Keratinocyte (primary cell): ENCODE results near the gene RLBP1. TPM values are rescaled to one million over a fixed set of nuclear protein-coding genes. Genes with fewer than 3 reads are reported as not detected.

Source experiments
- DNase-seq: peaks from one replicate; pipeline ENCODE4 v3.0.0-alpha.2; 2011; ENCODE audit warnings: low read depth, missing footprints, low spot score
- FAIRE-seq: peaks from 2 replicates; lab custom pipeline; 2011; peaks lifted over from hg19 to GRCh38; lab: Jason Lieb, UNC
- H2AFZ ChIP-seq: 2 replicates; pipeline ENCODE4 v1.6.0; 2012; ENCODE audit warnings: low read length, control low read depth, inconsistent platforms; ENCODE audit not compliant: control insufficient read depth
- H3K27ac ChIP-seq: 2 replicates; pipeline ENCODE4 v1.5.1; 2011; ENCODE audit warnings: low read length; ENCODE audit not compliant: control insufficient read depth, insufficient read depth
- H3K27me3 ChIP-seq: 3 replicates; pipeline ENCODE4 v1.6.0; 2011; ENCODE audit warnings: low read length; ENCODE audit not compliant: control insufficient read depth, insufficient read depth; ENCODE audit errors: extremely low read depth
- H3K36me3 ChIP-seq, 2 experiments: 2 replicates in 1 of 2; 3 replicates in 1 of 2; pipeline ENCODE4 v1.5.1; 2011; ENCODE audit warnings: low read length in 2 of 2, mild to moderate bottlenecking in 1 of 2; ENCODE audit not compliant: control insufficient read depth in 2 of 2, insufficient read depth in 2 of 2; ENCODE audit errors: extremely low read depth in 1 of 2
- H3K4me1 ChIP-seq: 3 replicates; pipeline ENCODE4 v1.5.1; 2011; ENCODE audit warnings: low read length; ENCODE audit not compliant: control insufficient read depth, insufficient read depth; ENCODE audit errors: extremely low read depth
- H3K4me2 ChIP-seq: 3 replicates; pipeline ENCODE4 v1.6.0; 2011; ENCODE audit warnings: low read depth, low read length; ENCODE audit not compliant: control insufficient read depth, insufficient read depth; ENCODE audit errors: extremely low read depth
- H3K4me3 ChIP-seq, 3 experiments: fragments of 200-600 bp in 1 of 3; sonication (generic) in 1 of 3; 2 replicates in 2 of 3; 3 replicates in 1 of 3; pipeline ENCODE4 v1.5.1; 2011 to 2016; ENCODE audit warnings: low read length in 3 of 3, mild to moderate bottlenecking in 3 of 3, control low read depth in 2 of 3, inconsistent platforms in 1 of 3, low read depth in 1 of 3, mixed read lengths in 1 of 3, mixed run types in 1 of 3, moderate library complexity in 1 of 3; ENCODE audit not compliant: control insufficient read depth in 2 of 3, insufficient read depth in 2 of 3; ENCODE audit errors: extremely low read depth in 1 of 3
- H3K79me2 ChIP-seq: 2 replicates; pipeline ENCODE4 v1.6.0; 2012; ENCODE audit warnings: low read length; ENCODE audit not compliant: control insufficient read depth, insufficient read depth
- H3K9ac ChIP-seq: 3 replicates; pipeline ENCODE4 v1.6.0; 2011; ENCODE audit warnings: low read length; ENCODE audit not compliant: control insufficient read depth, insufficient read depth; ENCODE audit errors: extremely low read depth
- H3K9me1 ChIP-seq: 3 replicates; pipeline ENCODE4 v1.6.0; 2011; ENCODE audit warnings: low read length; ENCODE audit not compliant: control insufficient read depth, insufficient read depth; ENCODE audit errors: extremely low read depth
- H3K9me3 ChIP-seq: 2 replicates; pipeline ENCODE4 v1.5.1; 2012; ENCODE audit warnings: low read depth, low read length; ENCODE audit not compliant: control insufficient read depth
- H4K20me1 ChIP-seq: 3 replicates; pipeline ENCODE4 v1.6.0; 2011; ENCODE audit warnings: low read length; ENCODE audit not compliant: control insufficient read depth, insufficient read depth; ENCODE audit errors: extremely low read depth
- CTCF ChIP-seq, 3 experiments: IDR thresholded peaks in 1 of 3; conservative IDR thresholded peaks in 1 of 3; optimal IDR thresholded peaks in 1 of 3; 2 replicates in 2 of 3; 3 replicates in 1 of 3; pipeline versions ENCODE3 to v1.5.1; 2011; ENCODE audit warnings: low read length in 3 of 3, mild to moderate bottlenecking in 3 of 3, moderate library complexity in 2 of 3, control low read depth in 1 of 3, inconsistent platforms in 1 of 3; ENCODE audit not compliant: insufficient read depth in 2 of 3; ENCODE audit errors: extremely low read depth in 1 of 3
- EZH2 ChIP-seq: IDR thresholded peaks from one replicate; pipeline ENCODE4 v1.6.1; 2012; ENCODE audit warnings: inconsistent platforms, mild to moderate bottlenecking, low read length, moderate library complexity
- dilution Hi-C: fragments of 300-500 bp; cut with MboI; formaldehyde crosslinking; loops from one replicate; pipeline ENCODE4 v1.7.0; 2020; ENCODE audit warnings: low sequenced_read_pairs; ENCODE audit not compliant: extremely low pct_ligation_motif_present
- polyA plus RNA-seq, 5 experiments: library from polyadenylated mRNA; depleted of rRNA in 3 of 5; stranded (reverse) in 3 of 5; stranded (forward) in 1 of 5; unstranded in 1 of 5; fragments of >200 nt; gene quantifications; 1 replicate in 1 of 5; 2 replicates in 3 of 5; 3 replicates in 1 of 5; pipeline versions ENCODE4 v1.2.1 to v1.2.3, GENCODE V29; 2011 to 2012; ENCODE audit warnings: missing spikeins in 2 of 5, low read depth in 1 of 5, low replicate concordance in 1 of 5

Gene RLBP1
- polyA plus RNA-seq, 1 donor (not counting 4 experiments of a cell fraction or from before 2014, with no cell fraction given), result not detected

DNA sequence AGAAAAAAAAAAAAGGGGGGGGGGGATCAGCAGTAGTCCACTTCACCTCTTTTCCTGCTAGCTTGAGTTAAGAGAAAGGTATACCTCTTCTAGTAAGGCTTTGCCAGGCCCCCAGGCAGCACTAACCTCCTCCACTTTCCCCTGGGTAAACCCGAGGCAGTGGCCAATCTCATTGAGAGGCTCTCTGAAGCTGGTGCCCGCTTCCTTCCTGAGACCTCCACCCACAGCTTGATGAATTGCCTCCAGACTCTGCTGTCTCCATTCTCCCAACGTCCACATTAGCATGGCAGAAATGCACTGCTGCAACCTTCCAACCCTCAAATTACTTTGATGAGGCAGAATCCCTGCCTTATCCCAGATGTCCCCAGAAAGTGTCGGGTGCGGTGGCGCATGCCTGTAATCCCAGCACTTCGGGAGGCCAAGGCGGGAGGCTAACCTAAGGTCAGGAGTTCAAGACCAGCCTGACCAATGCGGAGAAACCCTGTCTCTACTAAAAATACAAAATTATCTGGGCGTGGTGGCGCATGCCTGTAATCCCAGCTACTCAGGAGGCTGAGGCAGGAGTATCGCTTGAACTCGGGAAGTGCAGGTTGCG lies 15.3 kb downstream of the RLBP1 start:
- Histone ChIP-seq H3K9ac (no peak overlapping the region), H3K36me3 (no peaks in the 10 kb centered on the region), H3K27me3 (no peaks in the 10 kb centered on the region), H3K4me3 (no peak overlapping the region), H3K4me2 (no peak overlapping the region), H2AFZ (no peak overlapping the region), H4K20me1 (no peaks in the 10 kb centered on the region), H3K79me2 (no peaks in the 10 kb centered on the region), H3K9me1 (no peaks in the 10 kb centered on the region), H3K9me3 (no peaks in the 10 kb centered on the region), H3K4me1 (no peaks in the 10 kb centered on the region), H3K27ac (no peak overlapping the region)
- DNase-seq (no peak), FAIRE-seq (no peak)
- dilution Hi-C loops, result no loop called here
- no peak for TF ChIP-seq EZH2
- TF ChIP-seq CTCF (optimal IDR thresholded peaks at IDR 0.05 in 1 of 3, IDR thresholded peaks at IDR 0.05 in 1 of 3, conservative IDR thresholded peaks at IDR 0.05 in 1 of 3; ENCODE audit: extremely low read depth in 1 of 3, insufficient read depth in 2 of 3, low read length in 3 of 3), result no peak

GRCh38 chr15:89203705-89204273 lies 17.6 kb downstream of the RLBP1 start:
- H3K27me3 ChIP-seq, result no peaks in the 10 kb centered on the region
- DNase-seq (no peak), FAIRE-seq (no peak)
- no peak overlapping the region for H3K4me2 ChIP-seq
- TF ChIP-seq EZH2 (no peak), CTCF (optimal IDR thresholded peaks at IDR 0.05 in 1 of 3, IDR thresholded peaks at IDR 0.05 in 1 of 3, conservative IDR thresholded peaks at IDR 0.05 in 1 of 3; ENCODE audit: extremely low read depth in 1 of 3, insufficient read depth in 2 of 3, low read length in 3 of 3) (no peak)
- H2AFZ ChIP-seq, result no peak overlapping the region
- dilution Hi-C loops, result no loop called here
- no peaks in the 10 kb centered on the region for H3K79me2 ChIP-seq
- H3K4me3 ChIP-seq, result no peak overlapping the region
- H3K9me1 ChIP-seq, result no peaks in the 10 kb centered on the region
- no peaks in the 10 kb centered on the region for H4K20me1 ChIP-seq
- H3K9ac ChIP-seq, result no peak overlapping the region
- H3K4me1 ChIP-seq, result no peaks in the 10 kb centered on the region
- no peaks in the 10 kb centered on the region for H3K9me3 ChIP-seq
- H3K27ac ChIP-seq, result no peak overlapping the region
- H3K36me3 ChIP-seq, result no peaks in the 10 kb centered on the region
